A673 (cell line): ENCODE results near the gene ZNF580.

Source experiments
- EZH2 ChIP-seq: fragments of 200-600 bp; sonication (generic); IDR thresholded peaks from 2 replicates; pipeline ENCODE4 v1.6.1; 2017; ENCODE audit warnings: borderline replicate concordance, low read depth, mild to moderate bottlenecking, mixed read lengths, antibody characterized with exemption, low read length; ENCODE audit not compliant: poor library complexity, severe bottlenecking
- TF ChIP-seq, protein P1 (sequence below): fragments of 300-800, 200-600 bp; sonication (generic); conservative IDR thresholded peaks from 2 replicates; pipeline ENCODE4 v1.5.1; 2017; ENCODE audit warnings: low read depth, mild to moderate bottlenecking, antibody characterized with exemption, low read length, moderate library complexity, mixed read lengths

DNA sequence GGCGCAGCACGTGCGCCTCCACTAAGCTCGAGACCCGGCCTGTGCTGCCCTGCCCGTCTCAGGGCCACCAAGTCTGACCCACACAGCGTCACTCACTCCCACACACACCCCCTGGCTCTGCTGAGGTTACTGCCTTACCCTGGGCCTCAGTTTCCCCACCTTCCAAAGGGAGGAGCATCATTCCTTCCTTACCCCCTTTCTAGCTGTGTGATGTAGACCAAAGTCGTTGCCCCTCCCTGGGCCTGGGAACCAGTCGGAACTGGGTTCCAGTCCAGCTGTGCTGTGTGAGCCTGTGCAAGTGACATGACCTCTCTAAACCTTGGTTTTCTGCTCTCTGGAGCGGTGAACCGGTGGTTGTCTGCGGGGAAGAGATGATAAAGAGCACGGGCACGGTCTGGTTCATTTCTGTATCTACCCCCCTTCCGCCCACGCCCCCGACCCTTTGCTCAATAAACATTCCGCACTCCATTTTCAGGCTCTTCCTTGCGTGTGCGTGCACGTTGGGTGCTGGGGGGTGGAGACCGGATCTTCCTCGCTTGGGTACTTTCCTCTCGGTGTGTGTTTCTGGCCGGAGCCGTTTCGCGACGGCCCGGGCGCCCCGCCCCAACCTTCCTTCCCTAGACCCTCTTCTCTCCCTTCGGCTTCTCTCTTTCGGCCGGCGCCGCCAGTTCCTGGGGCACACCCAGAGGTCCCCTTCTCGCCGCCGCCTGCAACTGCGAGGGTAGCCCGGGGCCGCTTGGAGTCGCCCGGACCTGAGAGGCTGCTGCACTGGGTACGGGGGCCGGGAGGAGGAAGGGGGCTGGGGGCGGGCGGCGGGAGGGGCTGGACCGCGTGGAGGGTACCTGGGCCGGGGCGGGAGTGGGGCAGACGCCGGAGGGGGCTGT, 2.4 kb downstream of the ZNF580 start, which contains the start of gene ZNF581:
- no peak for TF ChIP-seq EZH2
- TF ChIP-seq, protein P1, sequence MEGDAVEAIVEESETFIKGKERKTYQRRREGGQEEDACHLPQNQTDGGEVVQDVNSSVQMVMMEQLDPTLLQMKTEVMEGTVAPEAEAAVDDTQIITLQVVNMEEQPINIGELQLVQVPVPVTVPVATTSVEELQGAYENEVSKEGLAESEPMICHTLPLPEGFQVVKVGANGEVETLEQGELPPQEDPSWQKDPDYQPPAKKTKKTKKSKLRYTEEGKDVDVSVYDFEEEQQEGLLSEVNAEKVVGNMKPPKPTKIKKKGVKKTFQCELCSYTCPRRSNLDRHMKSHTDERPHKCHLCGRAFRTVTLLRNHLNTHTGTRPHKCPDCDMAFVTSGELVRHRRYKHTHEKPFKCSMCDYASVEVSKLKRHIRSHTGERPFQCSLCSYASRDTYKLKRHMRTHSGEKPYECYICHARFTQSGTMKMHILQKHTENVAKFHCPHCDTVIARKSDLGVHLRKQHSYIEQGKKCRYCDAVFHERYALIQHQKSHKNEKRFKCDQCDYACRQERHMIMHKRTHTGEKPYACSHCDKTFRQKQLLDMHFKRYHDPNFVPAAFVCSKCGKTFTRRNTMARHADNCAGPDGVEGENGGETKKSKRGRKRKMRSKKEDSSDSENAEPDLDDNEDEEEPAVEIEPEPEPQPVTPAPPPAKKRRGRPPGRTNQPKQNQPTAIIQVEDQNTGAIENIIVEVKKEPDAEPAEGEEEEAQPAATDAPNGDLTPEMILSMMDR: no peak
